ENCODE data around the gene ATF6. TPM values are rescaled to one million over a fixed set of nuclear protein-coding genes. Genes with fewer than 3 reads are reported as not detected.

ATF6 gene
- total RNA-seq, 1 experiment from 2014 or later = 25.9 TPM

GRCh38 chr1:161950377-161950776 is 184.3 kb downstream of the ATF6 start:
- Histone ChIP-seq H3K36me3 (no peaks in the 10 kb centered on the region), H3K4me1 (peaks cover 6% of the 10 kb centered on the region; the same call in 1 of the 2 replicates), H3K9me3 (replicated peaks) (no peaks in the 10 kb centered on the region), H3K27ac (no peak overlapping the region), H3K4me3 (no peak overlapping the region), H3K27me3 (no peaks in the 10 kb centered on the region)
- no peak for DNase-seq

- peaks cover 11% of the 10 kb centered on the region for H3K4me1 ChIP-seq
- H3K27ac ChIP-seq = no peak overlapping the region
- no peak overlapping the region for H3K4me3 ChIP-seq
These were observed 185.5 kb downstream of the ATF6 start for GRCh38 chr1:161951646-161952045.

GRCh38 chr1:161952607-161953172 is 186.6 kb downstream of the ATF6 start:
- no peak for DNase-seq
- no peaks in the 10 kb centered on the region for H3K9me3 ChIP-seq (replicated peaks)
- no peak overlapping the region for H3K4me3 ChIP-seq
- H3K4me1 ChIP-seq = peaks cover 13% of the 10 kb centered on the region
- H3K36me3 ChIP-seq = no peaks in the 10 kb centered on the region
- H3K27me3 ChIP-seq = no peaks in the 10 kb centered on the region
- no peak overlapping the region for H3K27ac ChIP-seq

More at GRCh38 chr1:161951646-161952045, 185.5 kb downstream of the ATF6 start:
- Histone ChIP-seq H3K9me3 (replicated peaks) (no peaks in the 10 kb centered on the region), H3K27me3 (no peaks in the 10 kb centered on the region), H3K36me3 (no peaks in the 10 kb centered on the region)
- DNase-seq = no peak

GRCh38 chr1:161953256-161953920 is 187.3 kb downstream of the ATF6 start:
- no peak overlapping the region for H3K27ac ChIP-seq
- no peaks in the 10 kb centered on the region for H3K27me3 ChIP-seq
- H3K9me3 ChIP-seq (replicated peaks) = no peaks in the 10 kb centered on the region
- no peak overlapping the region for H3K4me3 ChIP-seq
- peaks cover 13% of the 10 kb centered on the region for H3K4me1 ChIP-seq
- no peak for DNase-seq
- H3K36me3 ChIP-seq = no peaks in the 10 kb centered on the region

- DNase-seq = no peak
- H3K27ac ChIP-seq = no peak overlapping the region
- no peak overlapping the region for H3K4me3 ChIP-seq
- peaks cover 13% of the 10 kb centered on the region for H3K4me1 ChIP-seq
- no peaks in the 10 kb centered on the region for H3K9me3 ChIP-seq (replicated peaks)
- no peaks in the 10 kb centered on the region for H3K27me3 ChIP-seq
- peaks cover 3% of the 10 kb centered on the region; the same call in 1 of the 2 replicates for H3K36me3 ChIP-seq
These were observed 187.9 kb downstream of the ATF6 start for GRCh38 chr1:161954050-161954449.

- peaks cover 4% of the 10 kb centered on the region; the same call in 1 of the 2 replicates for H3K36me3 ChIP-seq
- DNase-seq = no peak
- H3K4me1 ChIP-seq = peaks cover 13% of the 10 kb centered on the region
- no peaks in the 10 kb centered on the region for H3K9me3 ChIP-seq (replicated peaks)
- H3K27me3 ChIP-seq = no peaks in the 10 kb centered on the region
- H3K4me3 ChIP-seq = no peak overlapping the region
- H3K27ac ChIP-seq = no peak overlapping the region
These were observed 188.3 kb downstream of the ATF6 start for GRCh38 chr1:161954466-161954865.

- Histone ChIP-seq H3K27ac (no peak overlapping the region), H3K4me1 (peaks cover 13% of the 10 kb centered on the region), H3K4me3 (no peak overlapping the region), H3K27me3 (no peaks in the 10 kb centered on the region), H3K9me3 (replicated peaks) (no peaks in the 10 kb centered on the region), H3K36me3 (peaks cover 4% of the 10 kb centered on the region; the same call in 1 of the 2 replicates)
- DNase-seq = no peak
These were observed 189.5 kb downstream of the ATF6 start for GRCh38 chr1:161955606-161956005.

- peaks cover 4% of the 10 kb centered on the region; the same call in 1 of the 2 replicates for H3K36me3 ChIP-seq
- DNase-seq = peak in 1 of 2 experiments; percentile 46
- H3K9me3 ChIP-seq (replicated peaks) = no peaks in the 10 kb centered on the region
- H3K27me3 ChIP-seq = no peaks in the 10 kb centered on the region
- H3K27ac ChIP-seq = peak overlapping the region; percentile 15; the same call in 1 of the 2 replicates
- H3K4me3 ChIP-seq = no peak overlapping the region
- peaks cover 13% of the 10 kb centered on the region for H3K4me1 ChIP-seq
These were observed 190.0 kb downstream of the ATF6 start for GRCh38 chr1:161956097-161956496.

GRCh38 chr1:161956930-161957329 is 190.8 kb downstream of the ATF6 start:
- H3K4me3 ChIP-seq = no peak overlapping the region
- H3K36me3 ChIP-seq = peaks cover 4% of the 10 kb centered on the region; the same call in 1 of the 2 replicates
- no peak overlapping the region for H3K27ac ChIP-seq
- no peaks in the 10 kb centered on the region for H3K27me3 ChIP-seq
- peaks cover 16% of the 10 kb centered on the region for H3K4me1 ChIP-seq
- H3K9me3 ChIP-seq (replicated peaks) = no peaks in the 10 kb centered on the region
- DNase-seq = no peak

- no peak for DNase-seq
- no peaks in the 10 kb centered on the region for H3K27me3 ChIP-seq
- H3K4me3 ChIP-seq = no peak overlapping the region
- H3K9me3 ChIP-seq (replicated peaks) = no peaks in the 10 kb centered on the region
- H3K27ac ChIP-seq = no peak overlapping the region
- peaks cover 4% of the 10 kb centered on the region for H3K36me3 ChIP-seq
- peaks cover 29% of the 10 kb centered on the region for H3K4me1 ChIP-seq
These were observed 192.3 kb downstream of the ATF6 start for GRCh38 chr1:161958425-161958824.

GRCh38 chr1:161962091-161962887 is 196.2 kb downstream of the ATF6 start:
- H3K36me3 ChIP-seq = peaks cover 4% of the 10 kb centered on the region
- H3K4me1 ChIP-seq = peaks cover 16% of the 10 kb centered on the region
- peak overlapping the region; percentile 72 for H3K27ac ChIP-seq
- H3K4me3 ChIP-seq = no peak overlapping the region
- peak; percentile 29 to 58 for DNase-seq
- H3K9me3 ChIP-seq (replicated peaks) = no peaks in the 10 kb centered on the region
- H3K27me3 ChIP-seq = no peaks in the 10 kb centered on the region

- Histone ChIP-seq H3K27ac (no peak overlapping the region), H3K4me1 (peaks cover 25% of the 10 kb centered on the region), H3K9me3 (replicated peaks) (no peaks in the 10 kb centered on the region), H3K36me3 (no peaks in the 10 kb centered on the region; the same call in 1 of the 2 replicates), H3K27me3 (no peaks in the 10 kb centered on the region), H3K4me3 (no peak overlapping the region)
- no peak for DNase-seq
These were observed 199.9 kb downstream of the ATF6 start for GRCh38 chr1:161966067-161966466.

- H3K4me1 ChIP-seq = peaks cover 21% of the 10 kb centered on the region
- no peak overlapping the region for H3K4me3 ChIP-seq
- H3K27me3 ChIP-seq = no peaks in the 10 kb centered on the region
- no peak for DNase-seq
- no peaks in the 10 kb centered on the region for H3K9me3 ChIP-seq (replicated peaks)
- H3K27ac ChIP-seq = peak overlapping the region; percentile 24; the same call in 1 of the 2 replicates
- no peaks in the 10 kb centered on the region for H3K36me3 ChIP-seq
These were observed 203.9 kb downstream of the ATF6 start for GRCh38 chr1:161970036-161970435.

- Histone ChIP-seq H3K27me3 (no peaks in the 10 kb centered on the region), H3K36me3 (no peaks in the 10 kb centered on the region), H3K9me3 (replicated peaks) (no peaks in the 10 kb centered on the region), H3K4me1 (peaks cover 21% of the 10 kb centered on the region), H3K4me3 (no peak overlapping the region), H3K27ac (peak overlapping the region; percentile 24; the same call in 1 of the 2 replicates)
- DNase-seq = no peak
These were observed 204.5 kb downstream of the ATF6 start for GRCh38 chr1:161970633-161971032.

GRCh38 chr1:161972828-161973227 is 206.7 kb downstream of the ATF6 start:
- no peak for DNase-seq
- Histone ChIP-seq H3K27ac (no peak overlapping the region), H3K9me3 (replicated peaks) (no peaks in the 10 kb centered on the region), H3K4me1 (peaks cover 21% of the 10 kb centered on the region), H3K36me3 (no peaks in the 10 kb centered on the region), H3K27me3 (no peaks in the 10 kb centered on the region), H3K4me3 (no peak overlapping the region)
